Mesothelial cell of epicardium (in vitro differentiated cells): ENCODE measurements around the gene ATP5ME. TPM values are rescaled to one million over a fixed set of nuclear protein-coding genes. Genes with fewer than 3 reads are reported as not detected.
A peak's percentile ranks its signal among the peaks of the same experiment; 100 is the strongest.

Source experiments
- DNase-seq, 2 experiments: peaks; one replicate each; pipeline ENCODE4 v3.0.0; 2021; ENCODE audit warnings: low spot score in 2 of 2; ENCODE audit not compliant: unreplicated experiment in 2 of 2
- H3K27ac Mint-ChIP-seq: 2 replicates; pipeline ENCODE4 v1.8.0; 2021; ENCODE audit warnings: mixed read lengths
- H3K27me3 Mint-ChIP-seq: 2 replicates; pipeline ENCODE4 v1.8.0; 2021; ENCODE audit warnings: low read depth, mixed read lengths
- H3K36me3 Mint-ChIP-seq: 2 replicates; pipeline ENCODE4 v1.8.0; 2021; ENCODE audit warnings: mixed read lengths
- H3K4me1 Mint-ChIP-seq: 2 replicates; pipeline ENCODE4 v1.8.0; 2021; ENCODE audit warnings: mixed read lengths
- H3K4me3 Mint-ChIP-seq: 2 replicates; pipeline ENCODE4 v1.8.0; 2021; ENCODE audit warnings: mild to moderate bottlenecking, moderate library complexity, mixed read lengths
- H3K9me3 Mint-ChIP-seq: 2 replicates; pipeline ENCODE4 v1.8.0; 2021; ENCODE audit warnings: mixed read lengths
- CTCF ChIP-seq: fragments of 200-600 bp; sonication (generic); IDR thresholded peaks from one replicate; pipeline ENCODE4 v1.5.0; 2021; ENCODE audit warnings: antibody characterized with exemption; ENCODE audit not compliant: unreplicated experiment
- total RNA-seq: library from RNA; stranded (reverse); gene quantifications from 3 replicates; pipeline ENCODE4 v1.2.1, GENCODE V29; 2021

Gene ATP5ME
- total RNA-seq, 1 donor from 2014 or later: 212 TPM

- DNase-seq: no peak
- Mint-ChIP-seq H3K4me3 (no peak overlapping the region), H3K27me3 (peaks cover 2% of the 10 kb centered on the region), H3K9me3 (no peaks in the 10 kb centered on the region), H3K27ac (no peak overlapping the region), H3K4me1 (peaks cover 8% of the 10 kb centered on the region), H3K36me3 (no peaks in the 10 kb centered on the region)
- no peak for TF ChIP-seq CTCF
These were observed 20.8 kb downstream of the ATP5ME start for GRCh38 chr4:653080-653821.

DNA sequence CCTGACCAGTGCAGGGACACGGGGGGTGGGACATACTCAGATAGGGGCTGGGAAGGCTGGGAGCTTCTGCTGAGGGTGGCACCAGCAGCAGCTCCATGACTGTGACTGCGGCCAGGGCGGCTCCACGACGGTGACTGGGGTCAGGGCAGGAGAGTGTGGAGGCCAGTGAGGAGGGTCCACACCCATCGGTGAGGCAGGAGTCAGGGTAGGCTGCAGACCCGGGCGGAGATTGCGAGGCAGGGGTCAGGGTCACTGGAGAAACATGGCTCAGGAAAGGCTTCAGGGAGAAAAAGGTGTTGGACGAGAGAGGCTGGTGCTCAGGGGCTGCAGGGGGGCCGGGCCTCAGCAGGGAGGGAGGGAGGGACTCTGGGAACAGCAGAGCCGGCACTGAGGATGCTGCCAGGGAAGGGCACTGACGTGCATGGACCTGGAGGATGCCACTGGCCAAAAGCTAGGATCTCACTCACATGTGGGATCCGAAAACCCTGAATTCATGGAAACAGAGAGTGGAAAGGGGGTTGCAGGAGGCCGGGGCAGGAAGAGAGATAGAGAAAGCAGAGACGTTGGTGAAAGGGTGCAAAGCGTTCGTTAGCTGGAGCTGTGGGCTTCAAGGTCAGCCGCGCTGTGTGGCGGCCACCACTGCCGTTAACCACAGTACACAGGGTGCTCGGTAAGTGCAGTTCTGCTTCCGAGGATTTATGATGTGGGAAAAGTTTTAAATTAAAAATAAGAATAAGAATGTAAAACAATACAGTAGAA is 22.0 kb downstream of the ATP5ME start:
- peak overlapping the region; percentile 39 for H3K27ac Mint-ChIP-seq

DNA sequence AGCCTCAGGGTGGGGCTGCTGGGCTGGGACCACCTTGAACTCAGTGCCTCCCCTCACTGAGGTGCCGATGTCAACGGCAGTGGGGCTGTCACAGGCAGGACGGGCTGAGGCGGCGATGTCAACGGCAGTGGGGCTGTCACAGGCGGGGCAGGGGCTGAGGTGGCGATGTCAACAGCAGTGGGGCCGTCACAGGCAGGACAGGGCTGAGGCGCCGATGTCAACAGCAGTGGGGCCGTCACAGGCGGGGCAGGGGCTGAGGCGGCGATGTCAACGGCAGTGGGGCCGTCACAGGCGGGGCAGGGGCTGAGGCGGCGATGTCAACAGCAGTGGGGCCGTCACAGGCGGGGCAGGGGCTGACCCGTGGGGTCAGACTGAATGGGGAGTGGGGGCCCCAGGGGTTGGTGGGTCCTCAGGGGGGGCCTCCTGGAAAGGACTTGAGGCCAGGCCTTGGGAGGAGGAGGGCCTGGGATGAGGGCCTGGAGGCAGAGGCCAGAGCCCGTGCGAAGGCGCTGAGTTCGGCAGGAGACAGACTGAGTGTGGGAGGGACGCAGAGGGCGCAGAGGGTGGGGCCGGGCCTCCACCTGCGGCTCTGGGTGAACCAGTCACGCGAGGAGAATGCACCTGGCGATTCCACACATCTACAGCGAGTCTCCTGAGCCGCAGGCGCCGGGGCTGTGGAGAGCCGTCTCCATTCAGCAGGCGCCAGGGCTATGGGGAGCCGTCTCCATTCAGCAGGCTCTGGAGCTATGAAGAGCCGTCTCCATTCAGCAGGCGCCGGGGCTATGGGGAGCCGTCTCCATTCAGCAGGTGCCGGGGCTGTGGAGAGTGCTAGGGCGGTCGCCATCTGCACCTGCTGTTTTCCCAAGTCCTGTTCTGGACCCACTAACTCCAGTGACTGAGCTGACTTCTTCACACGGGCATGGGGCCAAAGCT is 22.9 kb downstream of the ATP5ME start:
- DNase-seq: no peak
- Mint-ChIP-seq H3K27ac (no peak overlapping the region), H3K36me3 (no peaks in the 10 kb centered on the region), H3K4me3 (no peak overlapping the region), H3K4me1 (peaks cover 5% of the 10 kb centered on the region), H3K9me3 (no peaks in the 10 kb centered on the region), H3K27me3 (peaks cover 8% of the 10 kb centered on the region)
- no peak for TF ChIP-seq CTCF

More for the DNA sequence above, 22.0 kb downstream of the ATP5ME start:
- no peaks in the 10 kb centered on the region for H3K36me3 Mint-ChIP-seq
- H3K9me3 Mint-ChIP-seq: no peaks in the 10 kb centered on the region
- no peak for TF ChIP-seq CTCF
- H3K4me1 Mint-ChIP-seq: peaks cover 9% of the 10 kb centered on the region
- no peak overlapping the region for H3K4me3 Mint-ChIP-seq
- no peak for DNase-seq
- peaks cover 2% of the 10 kb centered on the region for H3K27me3 Mint-ChIP-seq

DNA sequence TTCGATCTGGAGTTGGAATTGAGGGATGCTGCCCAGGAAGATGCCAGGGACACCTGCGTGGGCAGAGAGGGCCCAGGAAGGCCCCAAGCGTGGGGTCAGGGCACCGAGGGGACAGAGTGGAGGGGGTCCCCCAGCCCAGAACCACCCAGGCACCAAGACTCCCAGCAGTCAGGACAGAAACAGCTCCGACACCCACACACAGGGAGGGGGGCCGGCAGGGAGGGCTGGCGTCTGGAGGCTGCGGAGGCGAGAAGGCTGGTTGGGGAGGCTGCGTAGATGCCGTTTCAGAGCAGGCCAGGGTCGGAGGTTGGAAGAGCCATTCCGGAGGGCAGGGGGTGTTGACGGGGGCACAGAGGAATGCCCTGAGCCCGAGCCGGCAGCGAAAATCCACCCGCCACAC is 23.6 kb downstream of the ATP5ME start:
- H3K4me1 Mint-ChIP-seq: peaks cover 5% of the 10 kb centered on the region
- H3K36me3 Mint-ChIP-seq: no peaks in the 10 kb centered on the region

More for the DNA sequence above, 23.6 kb downstream of the ATP5ME start:
- no peak overlapping the region for H3K4me3 Mint-ChIP-seq
- no peaks in the 10 kb centered on the region for H3K9me3 Mint-ChIP-seq
- no peak for TF ChIP-seq CTCF
- no peak overlapping the region for H3K27ac Mint-ChIP-seq
- H3K27me3 Mint-ChIP-seq: peaks cover 10% of the 10 kb centered on the region
- DNase-seq: no peak
